Activated naive CD4-positive, alpha-beta T cell treated with anti-CD3 and anti-CD28 coated beads, Interleukin-2, amount 50 U/mL, for 72 hours (primary cell): ENCODE results near the gene CDKN2C. TPM values are rescaled to one million over a fixed set of nuclear protein-coding genes. Genes with fewer than 3 reads are reported as not detected.

Experiments used
- ATAC-seq, 2 donors: fragments of 150-1000 bp; cut with Tn5 transposase; 2 replicates each; pipeline ENCODE4 v1.10.0; 2021; ENCODE audit warnings: mild to moderate bottlenecking in 2 of 2, moderate library complexity in 2 of 2
- DNase-seq, 2 donors: peaks; one replicate each; pipeline ENCODE4 v3.0.0; 2021 to 2022; ENCODE audit warnings: low spot score in 2 of 2
- H3K27ac Mint-ChIP-seq, 2 donors: one replicate each; pipeline ENCODE4 v1.8.0; 2022; ENCODE audit warnings: mild to moderate bottlenecking in 2 of 2, mixed read lengths in 2 of 2
- H3K36me3 Mint-ChIP-seq, 2 donors: one replicate each; pipeline ENCODE4 v1.8.0; 2022; ENCODE audit warnings: mixed read lengths in 2 of 2
- H3K9me3 Mint-ChIP-seq, 2 donors: one replicate each; pipeline ENCODE4 v1.8.0; 2022; ENCODE audit warnings: mixed read lengths in 2 of 2
- total RNA-seq, 2 donors: library from RNA; stranded (reverse); gene quantifications; one replicate each; pipeline ENCODE4 v1.2.3, GENCODE V29; 2022

Gene CDKN2C
- total RNA-seq, 2 donors from 2014 or later, result 5.6 to 10.0 TPM

DNA sequence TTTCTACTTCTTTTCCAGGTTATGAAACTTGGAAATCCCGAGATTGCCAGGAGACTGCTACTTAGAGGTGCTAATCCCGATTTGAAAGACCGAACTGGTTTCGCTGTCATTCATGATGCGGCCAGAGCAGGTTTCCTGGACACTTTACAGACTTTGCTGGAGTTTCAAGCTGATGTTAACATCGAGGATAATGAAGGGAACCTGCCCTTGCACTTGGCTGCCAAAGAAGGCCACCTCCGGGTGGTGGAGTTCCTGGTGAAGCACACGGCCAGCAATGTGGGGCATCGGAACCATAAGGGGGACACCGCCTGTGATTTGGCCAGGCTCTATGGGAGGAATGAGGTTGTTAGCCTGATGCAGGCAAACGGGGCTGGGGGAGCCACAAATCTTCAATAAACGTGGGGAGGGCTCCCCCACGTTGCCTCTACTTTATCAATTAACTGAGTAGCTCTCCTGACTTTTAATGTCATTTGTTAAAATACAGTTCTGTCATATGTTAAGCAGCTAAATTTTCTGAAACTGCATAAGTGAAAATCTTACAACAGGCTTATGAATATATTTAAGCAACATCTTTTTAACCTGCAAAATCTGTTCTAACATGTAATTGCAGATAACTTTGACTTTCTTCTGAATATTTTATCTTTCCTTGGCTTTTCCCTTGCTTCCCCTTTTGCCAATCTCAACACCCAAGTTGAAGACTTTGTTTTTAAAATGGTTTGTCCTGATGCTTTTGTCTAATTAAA lies 4.0 kb downstream of the CDKN2C start:
- no peak overlapping the region for H3K27ac Mint-ChIP-seq
- DNase-seq (no peak), ATAC-seq (no peak)
- H3K36me3 Mint-ChIP-seq, result peaks cover 13 to 23% of the 10 kb centered on the region in 2 donors
- no peaks in the 10 kb centered on the region for H3K9me3 Mint-ChIP-seq

- ATAC-seq (no peak), DNase-seq (no peak)
- no peak overlapping the region for H3K27ac Mint-ChIP-seq
- H3K9me3 Mint-ChIP-seq, result no peaks in the 10 kb centered on the region
- H3K36me3 Mint-ChIP-seq, result peaks cover 13 to 21% of the 10 kb centered on the region in 2 donors
Observed at GRCh38 chr1:50974618-50974935, 4.5 kb downstream of the CDKN2C start.

- H3K36me3 Mint-ChIP-seq, result peaks cover 7 to 13% of the 10 kb centered on the region in 2 donors
- no peak overlapping the region for H3K27ac Mint-ChIP-seq
- no peaks in the 10 kb centered on the region for H3K9me3 Mint-ChIP-seq
- DNase-seq, result no peak
- ATAC-seq, result no peak
Observed at GRCh38 chr1:50975436-50975835, 5.4 kb downstream of the CDKN2C start.

DNA sequence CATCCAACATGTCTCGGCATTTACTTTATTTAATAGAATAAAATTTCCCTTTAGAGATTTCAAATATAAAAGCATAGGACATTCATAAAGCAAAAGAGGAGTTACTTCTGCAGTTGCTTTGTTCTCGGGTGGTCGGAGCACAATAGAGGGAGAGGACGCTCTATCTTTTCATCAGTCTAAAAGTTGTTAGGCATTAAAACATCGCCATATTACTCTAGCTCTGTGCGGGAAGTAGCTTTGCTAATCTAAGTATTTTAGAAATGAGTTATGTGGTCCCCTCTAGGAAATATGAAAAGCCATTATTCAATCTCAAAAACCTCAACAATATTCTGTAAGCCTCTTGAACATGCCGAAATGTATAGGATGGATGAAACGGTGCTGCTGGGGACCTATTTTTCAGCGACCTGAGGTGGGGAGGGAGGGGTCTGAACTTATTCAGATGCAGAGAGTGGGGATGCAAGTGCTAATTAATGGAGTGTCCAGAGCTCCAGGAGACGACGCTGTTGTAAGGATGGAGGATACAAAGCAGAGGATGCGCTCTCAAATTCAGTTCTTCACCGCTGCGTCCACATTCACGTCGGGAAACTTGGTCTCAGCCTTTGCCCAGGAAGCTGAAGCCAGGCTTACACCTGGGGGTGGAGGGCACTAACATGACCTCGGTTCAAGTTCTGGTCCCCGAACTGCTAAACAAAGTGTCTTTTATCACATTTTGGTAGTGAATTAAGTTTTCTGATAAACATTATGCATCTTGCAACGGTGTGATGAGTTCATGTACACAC lies 6.3 kb downstream of the CDKN2C start:
- ATAC-seq (peak; percentile 2 to 75), DNase-seq (no peak)
- peak overlapping the region in 1 of 2 donors; percentile 62 for H3K27ac Mint-ChIP-seq
- H3K36me3 Mint-ChIP-seq, result peaks cover 7 to 11% of the 10 kb centered on the region in 2 donors
- H3K9me3 Mint-ChIP-seq, result no peaks in the 10 kb centered on the region

- H3K9me3 Mint-ChIP-seq, result no peaks in the 10 kb centered on the region
- peak; percentile 55 to 80 for ATAC-seq
- peaks cover 7 to 11% of the 10 kb centered on the region in 2 donors for H3K36me3 Mint-ChIP-seq
- peak overlapping the region in 1 of 2 donors; percentile 62 for H3K27ac Mint-ChIP-seq
- DNase-seq, result peak; percentile 6 to 57
Observed at GRCh38 chr1:50976890-50977574, 7.0 kb downstream of the CDKN2C start.

DNA sequence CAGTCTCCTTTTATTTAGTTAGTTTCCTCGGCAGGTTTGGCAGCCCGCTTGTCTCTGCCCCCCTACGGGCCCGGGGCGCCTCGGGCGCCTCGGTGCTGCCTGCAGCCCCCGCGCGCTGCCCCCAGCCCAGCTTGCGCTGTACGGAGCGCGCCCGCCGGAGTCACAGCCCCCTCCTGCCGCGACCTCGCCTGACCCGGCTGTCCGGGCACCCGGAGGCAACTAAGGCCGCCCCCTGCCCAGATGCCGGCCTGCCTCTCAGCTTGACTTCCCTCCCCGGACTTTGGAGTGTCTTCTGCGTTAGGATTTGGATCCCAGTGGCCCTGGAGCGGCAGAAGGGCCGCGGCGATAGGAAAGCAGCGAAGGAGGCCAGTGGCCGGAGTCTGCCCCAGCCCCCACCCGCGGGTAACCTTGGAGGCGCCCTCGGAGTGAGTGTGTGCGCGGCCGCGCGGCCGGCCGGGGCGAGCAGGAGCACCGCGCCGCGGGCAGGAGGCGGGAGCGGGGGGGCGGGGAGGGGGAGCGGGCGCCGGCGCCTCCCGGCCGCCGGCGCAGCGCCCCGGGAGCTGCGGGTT lies 7.6 kb downstream of the CDKN2C start:
- no peaks in the 10 kb centered on the region for H3K9me3 Mint-ChIP-seq
- ATAC-seq, result peak; percentile 46 to 72
- peak overlapping the region in 1 of 2 donors; percentile 62 for H3K27ac Mint-ChIP-seq
- peak in 1 of 2 donors; percentile 10 for DNase-seq
- peaks cover 7 to 11% of the 10 kb centered on the region in 2 donors for H3K36me3 Mint-ChIP-seq

DNA sequence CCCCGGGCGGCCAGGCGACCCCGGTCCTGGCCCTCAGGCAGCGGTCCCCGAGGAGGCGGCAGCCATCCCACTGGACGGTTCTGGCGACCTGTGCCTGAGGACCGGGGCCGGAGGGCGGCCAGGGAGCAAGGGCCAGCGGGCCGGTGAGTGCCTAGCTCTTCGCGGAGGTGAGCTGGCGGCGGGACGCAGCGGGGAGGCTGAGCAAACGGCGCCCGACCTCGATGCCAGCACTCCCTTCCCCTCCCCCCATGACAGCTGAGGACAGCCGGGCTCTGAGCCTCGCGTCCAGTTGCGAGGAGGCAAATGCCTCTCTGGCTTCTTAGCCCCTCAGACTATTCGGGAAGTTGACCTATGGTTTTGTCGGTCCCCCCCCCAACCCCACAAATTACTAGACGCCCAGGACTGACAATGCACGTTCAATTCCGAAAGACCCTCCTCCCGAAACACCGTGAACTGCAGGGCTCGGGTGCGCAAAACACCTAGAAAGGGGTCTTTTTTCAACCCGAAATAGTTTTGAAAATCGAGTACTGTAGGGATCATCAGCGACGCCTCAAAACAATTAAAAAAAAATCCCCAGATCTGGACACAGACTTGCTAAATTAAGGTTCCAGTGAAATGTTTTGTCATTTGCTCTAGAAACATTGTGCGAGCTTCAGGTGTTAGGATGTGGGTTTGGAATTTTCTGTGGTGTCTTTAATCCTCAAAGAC lies 8.3 kb downstream of the CDKN2C start:
- ATAC-seq, result peak; percentile 23 to 46
- DNase-seq, result peak; percentile 19 to 55
- H3K27ac Mint-ChIP-seq, result peak overlapping the region in 1 of 2 donors; percentile 62
- H3K36me3 Mint-ChIP-seq, result peaks cover 7 to 11% of the 10 kb centered on the region in 2 donors
- H3K9me3 Mint-ChIP-seq, result no peaks in the 10 kb centered on the region

- ATAC-seq, result no peak
- Mint-ChIP-seq H3K36me3 (peaks cover 7 to 11% of the 10 kb centered on the region in 2 donors), H3K9me3 (no peaks in the 10 kb centered on the region), H3K27ac (no peak overlapping the region)
- no peak for DNase-seq
Observed at GRCh38 chr1:50978852-50979781, 9.1 kb downstream of the CDKN2C start.

DNA sequence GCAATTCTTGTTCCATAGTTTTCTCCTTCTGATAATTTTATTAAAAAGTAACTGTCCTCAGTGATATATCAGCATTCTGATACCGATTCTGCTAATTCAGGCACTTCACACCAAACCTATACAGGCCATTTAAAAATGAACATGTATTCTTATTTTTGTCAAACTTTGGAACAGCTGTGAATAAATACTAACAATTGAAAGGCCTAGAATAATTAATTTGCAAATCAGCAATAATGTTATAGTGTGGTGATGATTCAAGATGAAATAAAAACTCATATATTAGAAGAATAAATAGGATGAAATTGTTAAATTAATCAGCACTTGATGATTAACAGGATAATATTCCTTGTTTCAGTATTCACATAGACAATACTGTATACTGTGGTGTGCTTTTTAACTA lies 9.9 kb downstream of the CDKN2C start:
- peaks cover 0 to 6% of the 10 kb centered on the region in 2 donors for H3K36me3 Mint-ChIP-seq

DNA sequence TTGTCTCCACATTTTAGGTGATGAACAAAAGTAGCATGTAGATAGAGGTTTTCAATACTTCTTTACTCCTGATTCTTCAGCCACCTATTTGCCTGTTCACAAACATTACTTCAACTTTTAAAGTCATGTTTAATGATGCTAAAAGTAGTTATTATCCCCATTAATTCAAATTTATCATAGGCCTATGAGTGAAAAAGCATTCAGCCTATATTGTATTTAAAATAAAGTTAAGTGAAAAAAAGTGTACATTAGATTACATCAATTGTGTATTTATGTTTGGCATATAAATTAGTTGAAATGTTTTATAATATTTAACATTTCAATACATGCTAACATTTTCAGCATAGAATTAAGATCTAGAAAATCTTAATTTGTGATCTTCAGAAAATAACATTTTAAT lies 10.5 kb downstream of the CDKN2C start:
- DNase-seq, result no peak
- no peak overlapping the region for H3K27ac Mint-ChIP-seq
- no peaks in the 10 kb centered on the region for H3K9me3 Mint-ChIP-seq
- ATAC-seq, result no peak
- peaks cover 0 to 6% of the 10 kb centered on the region in 2 donors for H3K36me3 Mint-ChIP-seq

More for the DNA sequence above, 9.9 kb downstream of the CDKN2C start:
- Mint-ChIP-seq H3K9me3 (no peaks in the 10 kb centered on the region), H3K27ac (no peak overlapping the region)
- no peak for DNase-seq
- ATAC-seq, result no peak

DNA sequence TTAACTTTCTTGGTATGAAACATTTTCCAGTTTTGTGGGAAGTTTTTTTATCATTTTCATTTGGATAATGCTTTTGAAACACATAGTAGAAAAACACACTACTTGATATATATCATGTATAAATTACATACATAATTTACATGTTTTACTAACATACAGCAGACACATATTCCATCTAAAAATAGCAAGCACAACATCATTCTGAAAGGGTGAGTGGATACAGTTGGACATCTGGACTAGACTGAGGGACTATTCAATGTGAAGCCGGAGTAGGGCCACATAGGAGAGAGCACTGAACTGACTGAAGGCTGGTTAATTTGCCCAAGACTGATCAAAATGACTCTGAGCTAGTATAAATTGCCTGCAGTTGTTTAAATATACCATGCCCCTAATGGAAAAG lies 11.7 kb downstream of the CDKN2C start:
- ATAC-seq, result no peak
- H3K36me3 Mint-ChIP-seq, result peaks cover 0 to 2% of the 10 kb centered on the region in 2 donors
- DNase-seq, result no peak
- no peaks in the 10 kb centered on the region for H3K9me3 Mint-ChIP-seq
- no peak overlapping the region for H3K27ac Mint-ChIP-seq

- ATAC-seq (no peak), DNase-seq (no peak)
- H3K27ac Mint-ChIP-seq, result no peak overlapping the region
- H3K9me3 Mint-ChIP-seq, result no peaks in the 10 kb centered on the region
- H3K36me3 Mint-ChIP-seq, result no peaks in the 10 kb centered on the region
Observed at GRCh38 chr1:50982611-50983010, 12.6 kb downstream of the CDKN2C start.

DNA sequence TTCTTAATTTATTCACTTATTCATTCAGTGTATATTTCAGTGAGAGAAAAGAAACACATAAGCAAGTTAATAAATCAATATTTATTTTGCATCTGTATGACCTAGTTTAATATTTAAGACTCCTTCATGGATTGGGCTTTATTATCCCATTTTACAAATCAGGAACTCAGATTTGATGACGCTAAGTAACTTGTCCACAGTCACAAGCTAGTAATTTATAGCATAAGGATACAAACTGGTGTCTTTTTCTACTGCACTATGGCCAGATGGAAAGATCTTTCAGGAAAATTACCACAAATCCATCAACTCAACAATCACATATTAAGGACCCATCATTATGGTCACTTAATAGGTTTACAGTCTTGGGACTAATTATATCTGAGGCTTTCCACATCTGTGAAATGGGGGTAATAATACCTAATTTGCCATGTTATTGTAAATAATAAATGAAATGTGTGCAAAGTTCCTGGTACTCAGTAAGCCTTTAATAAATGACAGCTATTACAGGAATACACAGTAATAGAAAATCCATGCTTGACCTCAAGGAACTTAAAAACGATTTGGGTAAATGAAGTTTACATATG lies 13.3 kb downstream of the CDKN2C start:
- Mint-ChIP-seq H3K36me3 (no peaks in the 10 kb centered on the region), H3K27ac (no peak overlapping the region), H3K9me3 (no peaks in the 10 kb centered on the region)
- no peak for DNase-seq
- no peak for ATAC-seq

- Mint-ChIP-seq H3K36me3 (no peaks in the 10 kb centered on the region), H3K27ac (no peak overlapping the region), H3K9me3 (no peaks in the 10 kb centered on the region)
- ATAC-seq (no peak), DNase-seq (no peak)
Observed at GRCh38 chr1:50985094-50985493, 15.0 kb downstream of the CDKN2C start.

DNA sequence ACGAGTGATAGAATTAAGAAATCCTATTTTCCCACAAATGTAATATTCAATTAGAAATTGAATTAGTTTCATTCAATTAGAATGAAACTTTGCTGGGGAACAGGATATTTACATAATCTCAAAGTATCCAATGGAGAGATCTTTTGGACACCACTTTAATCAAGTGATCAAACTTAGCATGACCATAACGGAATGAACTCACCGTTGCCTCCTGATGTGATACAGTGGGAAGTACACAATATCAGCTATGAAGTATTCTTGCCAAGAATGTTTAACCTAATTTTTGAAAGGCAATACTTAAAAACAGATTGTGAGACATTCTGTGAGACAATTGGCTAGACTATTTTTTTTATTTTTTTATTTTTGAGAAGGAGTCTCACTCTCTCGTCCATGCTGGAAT lies 16.6 kb downstream of the CDKN2C start:
- H3K27ac Mint-ChIP-seq, result no peak overlapping the region
- H3K36me3 Mint-ChIP-seq, result no peaks in the 10 kb centered on the region
- DNase-seq (no peak), ATAC-seq (no peak)
- no peaks in the 10 kb centered on the region for H3K9me3 Mint-ChIP-seq
